Neural cell (in vitro differentiated cells): Measurements from ENCODE around the gene LRRC8B. TPM values are rescaled to one million over a fixed set of nuclear protein-coding genes. Genes with fewer than 3 reads are reported as not detected.

Experiments used
- H2AFZ ChIP-seq: fragments of 200-600, 300-800 bp; sonication (generic), shearing (Covaris generic); 2 replicates; pipeline ENCODE4 v1.6.0; 2014; ENCODE audit warnings: low read depth, mild to moderate bottlenecking, antibody characterized with exemption, low read length, moderate library complexity
- H3F3A ChIP-seq: fragments of 200-600 bp; shearing (Covaris generic); 2 replicates; pipeline ENCODE4 v1.6.1; 2016; ENCODE audit warnings: mild to moderate bottlenecking, moderate library complexity, mixed read lengths, antibody characterized with exemption, low read length; ENCODE audit not compliant: insufficient read depth, poor library complexity, severe bottlenecking
- H3K27ac ChIP-seq: fragments of 200-600, 300-800 bp; sonication (generic), shearing (Covaris generic); 2 replicates; pipeline ENCODE4 v1.5.1; 2014; ENCODE audit warnings: mild to moderate bottlenecking, low read length, moderate library complexity
- H3K27me3 ChIP-seq: fragments of 300-800, 200-600 bp; sonication (generic), shearing (Covaris generic); 2 replicates; pipeline ENCODE4 v1.6.0; 2014; ENCODE audit warnings: mild to moderate bottlenecking, low read depth, low read length, moderate library complexity; ENCODE audit not compliant: insufficient read depth
- H3K36me3 ChIP-seq: fragments of 300-800, 200-600 bp; sonication (generic), shearing (Covaris generic); 2 replicates; pipeline ENCODE4 v1.5.1; 2014; ENCODE audit warnings: mild to moderate bottlenecking, antibody characterized with exemption, low read length, moderate library complexity; ENCODE audit not compliant: insufficient read depth
- H3K4me2 ChIP-seq: fragments of 300-800, 200-600 bp; sonication (generic), shearing (Covaris generic); 2 replicates; pipeline ENCODE4 v1.6.0; 2014; ENCODE audit warnings: mild to moderate bottlenecking, low read length
- H3K4me3 ChIP-seq: fragments of 300-800, 200-600 bp; sonication (generic), shearing (Covaris generic); 2 replicates; pipeline ENCODE4 v1.5.1; 2014; ENCODE audit warnings: mild to moderate bottlenecking, low read length, moderate library complexity
- H3K79me2 ChIP-seq: fragments of 200-600 bp; shearing (Covaris generic); replicated peaks from 2 replicates; pipeline ENCODE4 v1.6.0; 2014; ENCODE audit warnings: mild to moderate bottlenecking, low read length, moderate library complexity; ENCODE audit not compliant: insufficient read depth
- H3K9ac ChIP-seq: fragments of 300-800, 200-600 bp; sonication (generic), shearing (Covaris generic); 2 replicates; pipeline ENCODE4 v1.6.1; 2016; ENCODE audit warnings: mild to moderate bottlenecking, low read length, mixed read lengths
- H3K9me2 ChIP-seq: fragments of 200-600 bp; shearing (Covaris generic); 2 replicates; pipeline ENCODE4 v1.6.1; 2016; ENCODE audit warnings: mild to moderate bottlenecking, low read length, mixed read lengths; ENCODE audit not compliant: insufficient read depth
- H3K9me3 ChIP-seq: fragments of 200-600, 300-800 bp; sonication (generic), shearing (Covaris generic); 2 replicates; pipeline ENCODE4 v1.6.1; 2016; ENCODE audit warnings: mild to moderate bottlenecking, mixed run types, low read length, moderate library complexity, mixed read lengths
- H4K20me1 ChIP-seq: fragments of 200-600 bp; shearing (Covaris generic); 2 replicates; pipeline ENCODE4 v1.6.1; 2016; ENCODE audit warnings: mild to moderate bottlenecking, mixed run types; ENCODE audit not compliant: insufficient read depth
- CTCF ChIP-seq: fragments of 450-650 bp; IDR thresholded peaks from 2 replicates; pipeline ENCODE4 v1.5.1; 2014; ENCODE audit warnings: antibody characterized with exemption, mild to moderate bottlenecking, moderate library complexity; ENCODE audit not compliant: poor library complexity, severe bottlenecking
- EP300 ChIP-seq: fragments of 450-650 bp; conservative IDR thresholded peaks from 2 replicates; pipeline ENCODE4 v1.6.1; 2014; ENCODE audit warnings: antibody characterized with exemption, mild to moderate bottlenecking, moderate library complexity; ENCODE audit not compliant: poor library complexity, severe bottlenecking
- EZH2 ChIP-seq: fragments of 200-600, 300-800 bp; shearing (Covaris generic), sonication (generic); IDR thresholded peaks from 2 replicates; pipeline ENCODE4 v1.6.1; 2014; ENCODE audit warnings: antibody characterized with exemption, low read length, borderline replicate concordance, mild to moderate bottlenecking; ENCODE audit not compliant: insufficient read depth, poor library complexity, severe bottlenecking
- MXI1 ChIP-seq: fragments of 450-650 bp; conservative IDR thresholded peaks from 2 replicates; pipeline ENCODE4 v1.6.1; 2014; ENCODE audit warnings: antibody characterized with exemption, mild to moderate bottlenecking; ENCODE audit not compliant: poor library complexity, severe bottlenecking
- POLR2AphosphoS5 ChIP-seq: IDR thresholded peaks from 2 replicates; pipeline ENCODE4 v1.6.1; 2012
- RAD21 ChIP-seq: fragments of 450-650 bp; conservative IDR thresholded peaks from 2 replicates; pipeline ENCODE4 v1.6.1; 2014; ENCODE audit warnings: antibody characterized with exemption, mild to moderate bottlenecking, moderate library complexity
- REST ChIP-seq: IDR thresholded peaks from 2 replicates; pipeline ENCODE4 v1.6.1; 2012; ENCODE audit warnings: borderline replicate concordance
- SMC3 ChIP-seq: fragments of 450-650 bp; conservative IDR thresholded peaks from 2 replicates; pipeline ENCODE4 v1.6.1; 2014; ENCODE audit warnings: antibody characterized with exemption, mild to moderate bottlenecking, moderate library complexity; ENCODE audit not compliant: poor library complexity
- TAF1 ChIP-seq: IDR thresholded peaks from 2 replicates; pipeline ENCODE4 v1.6.1; 2012; ENCODE audit warnings: low read depth
- polyA plus RNA-seq: library from polyadenylated mRNA; depleted of rRNA; stranded (reverse); fragments of >200 nt; gene quantifications from 2 replicates; pipeline ENCODE4 v1.2.3, GENCODE V29; 2014

Gene LRRC8B
- polyA plus RNA-seq, 1 donor from 2014 or later = 15.9 TPM

DNA sequence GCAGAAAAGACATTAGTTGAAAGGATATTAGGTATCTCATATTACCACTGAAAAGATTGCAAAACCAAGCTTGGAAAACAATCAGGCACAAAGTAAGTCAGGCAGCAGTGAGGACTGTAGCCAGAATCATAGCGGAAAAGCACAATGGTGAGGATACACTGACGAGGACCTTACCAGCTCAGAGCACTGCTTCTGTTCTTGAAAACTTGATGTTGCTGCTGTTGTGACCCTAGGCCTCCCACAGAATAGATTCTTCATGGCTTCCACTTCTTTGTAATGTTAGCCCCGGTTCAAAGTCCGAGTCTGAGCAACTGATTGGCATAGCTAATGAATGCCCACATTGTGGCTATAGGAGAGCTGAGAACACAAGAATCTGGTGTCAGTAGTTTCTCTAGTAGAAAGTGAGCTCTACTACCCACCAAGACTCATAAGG, 63.1 kb downstream of the LRRC8B start:
- Histone ChIP-seq H3K27me3 (no peaks in the 10 kb centered on the region), H3K4me2 (no peak overlapping the region), H3K9ac (no peak overlapping the region), H4K20me1 (no peaks in the 10 kb centered on the region), H3K79me2 (no peaks in the 10 kb centered on the region), H3K4me3 (no peak overlapping the region), H3K9me2 (no peaks in the 10 kb centered on the region), H3K36me3 (peaks cover 12% of the 10 kb centered on the region), H3K27ac (no peak overlapping the region), H3K9me3 (no peaks in the 10 kb centered on the region), H3F3A (no peaks in the 10 kb centered on the region), H2AFZ (no peak overlapping the region)
- TF ChIP-seq RAD21 (no peak), EZH2 (no peak), CTCF (no peak), POLR2AphosphoS5 (no peak), SMC3 (no peak), EP300 (no peak), MXI1 (no peak), TAF1 (no peak), REST (no peak)

GRCh38 chr1:89588480-89588879, 63.9 kb downstream of the LRRC8B start:
- H3K27me3 ChIP-seq = no peaks in the 10 kb centered on the region
- H3K36me3 ChIP-seq = peaks cover 6% of the 10 kb centered on the region
- no peak overlapping the region for H3K9ac ChIP-seq
- no peak overlapping the region for H3K4me3 ChIP-seq
- no peaks in the 10 kb centered on the region for H3K9me2 ChIP-seq
- no peaks in the 10 kb centered on the region for H3F3A ChIP-seq
- no peak overlapping the region for H2AFZ ChIP-seq
- no peaks in the 10 kb centered on the region for H3K79me2 ChIP-seq
- no peak overlapping the region for H3K4me2 ChIP-seq
- H4K20me1 ChIP-seq = no peaks in the 10 kb centered on the region
- H3K9me3 ChIP-seq = no peaks in the 10 kb centered on the region
- TF ChIP-seq POLR2AphosphoS5 (no peak), SMC3 (no peak), REST (no peak), TAF1 (no peak), EP300 (no peak), EZH2 (no peak), CTCF (no peak), RAD21 (no peak)
- H3K27ac ChIP-seq = no peak overlapping the region
